Upper lobe of left lung (tissue), 4 donors: ENCODE data around the gene KRT12.

Experiments
- EP300 ChIP-seq, 4 donors: sonication (generic); formaldehyde crosslinking; IDR thresholded peaks; one replicate each; pipeline ENCODE4 v1.5.1; 2017; ENCODE audit warnings: antibody characterized with exemption in 4 of 4, control low read depth in 2 of 4
- POLR2A ChIP-seq, 4 donors: fragments of 450-650 bp; IDR thresholded peaks; one replicate each; pipeline ENCODE4 v1.5.1; 2016 to 2017; ENCODE audit warnings: antibody characterized with exemption in 4 of 4, mild to moderate bottlenecking in 2 of 4

GRCh38 chr17:40854175-40854814 is 12.7 kb downstream of the KRT12 start:
- no peak for TF ChIP-seq POLR2A (IDR thresholded peaks at IDR 0.05)
- no peak for TF ChIP-seq EP300 (IDR thresholded peaks at IDR 0.05)
